Activated CD8-positive, alpha-beta memory T cell treated with anti-CD3 and anti-CD28 coated beads for 24 hours (primary cell): Measurements from ENCODE around the gene PNPLA8.

Experiments used
- DNase-seq: peaks from one replicate; pipeline ENCODE4 v3.0.0-alpha.2; 2020

Gene PNPLA8

GRCh38 chr7:108434010-108434409 is 91.9 kb downstream of the PNPLA8 start:
- DNase-seq = no peak

- no peak for DNase-seq
These were observed 94.8 kb downstream of the PNPLA8 start for GRCh38 chr7:108431099-108431498.

- no peak for DNase-seq
These were observed 95.3 kb downstream of the PNPLA8 start for GRCh38 chr7:108430664-108431063.

- no peak for DNase-seq
These were observed 98.2 kb downstream of the PNPLA8 start for GRCh38 chr7:108427766-108428165.

- DNase-seq = no peak
These were observed 100.1 kb downstream of the PNPLA8 start for GRCh38 chr7:108425714-108426275.

GRCh38 chr7:108424013-108424412 is 101.9 kb downstream of the PNPLA8 start:
- no peak for DNase-seq

- DNase-seq = no peak
These were observed 102.6 kb downstream of the PNPLA8 start for GRCh38 chr7:108423089-108423989.

- DNase-seq = no peak
These were observed 104.1 kb downstream of the PNPLA8 start for GRCh38 chr7:108421720-108422331.
